Esophagus muscularis mucosa (tissue), 3 donors: Measurements from ENCODE around the gene AIF1L.

ENCODE experiments used
- POLR2A ChIP-seq: fragments of 450-650 bp; IDR thresholded peaks from one replicate; pipeline ENCODE4 v1.6.1; 2017; ENCODE audit warnings: antibody characterized with exemption, moderate library complexity, mild to moderate bottlenecking, low read depth
- POLR2AphosphoS5 ChIP-seq, 2 donors: sonication (generic); formaldehyde crosslinking; IDR thresholded peaks; one replicate each; pipeline ENCODE4 v1.6.1; 2017; ENCODE audit warnings: antibody characterized with exemption in 2 of 2
- TF ChIP-seq, protein P1 (sequence below), 3 experiments: fragments of 200-600 bp in 2 of 3; fragments of 450-650 bp in 1 of 3; sonication (generic) in 2 of 3; IDR thresholded peaks; one replicate each; pipeline ENCODE4 v1.5.1; 2017 to 2019; ENCODE audit warnings: antibody characterized with exemption in 3 of 3, mild to moderate bottlenecking in 2 of 3, moderate library complexity in 1 of 3

DNA sequence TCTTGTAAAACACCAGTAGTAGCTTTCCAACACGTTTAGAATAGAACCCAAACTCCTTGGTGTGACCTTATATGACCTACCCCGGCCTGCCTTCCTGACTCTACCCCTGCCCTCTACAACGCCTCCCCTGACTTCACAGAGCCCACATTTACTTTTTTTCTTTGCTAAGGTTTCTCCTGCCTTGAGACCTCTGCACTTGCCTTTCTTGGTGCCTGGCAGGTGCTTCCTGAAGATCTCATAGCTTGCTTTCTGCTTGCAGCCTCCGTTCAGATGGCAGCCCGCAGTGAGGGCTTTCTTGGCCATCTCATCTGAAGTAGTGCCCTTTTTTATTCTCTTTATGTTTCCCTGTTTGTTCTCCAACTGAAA, 53.3 kb downstream of the AIF1L start:
- TF ChIP-seq, protein P1, sequence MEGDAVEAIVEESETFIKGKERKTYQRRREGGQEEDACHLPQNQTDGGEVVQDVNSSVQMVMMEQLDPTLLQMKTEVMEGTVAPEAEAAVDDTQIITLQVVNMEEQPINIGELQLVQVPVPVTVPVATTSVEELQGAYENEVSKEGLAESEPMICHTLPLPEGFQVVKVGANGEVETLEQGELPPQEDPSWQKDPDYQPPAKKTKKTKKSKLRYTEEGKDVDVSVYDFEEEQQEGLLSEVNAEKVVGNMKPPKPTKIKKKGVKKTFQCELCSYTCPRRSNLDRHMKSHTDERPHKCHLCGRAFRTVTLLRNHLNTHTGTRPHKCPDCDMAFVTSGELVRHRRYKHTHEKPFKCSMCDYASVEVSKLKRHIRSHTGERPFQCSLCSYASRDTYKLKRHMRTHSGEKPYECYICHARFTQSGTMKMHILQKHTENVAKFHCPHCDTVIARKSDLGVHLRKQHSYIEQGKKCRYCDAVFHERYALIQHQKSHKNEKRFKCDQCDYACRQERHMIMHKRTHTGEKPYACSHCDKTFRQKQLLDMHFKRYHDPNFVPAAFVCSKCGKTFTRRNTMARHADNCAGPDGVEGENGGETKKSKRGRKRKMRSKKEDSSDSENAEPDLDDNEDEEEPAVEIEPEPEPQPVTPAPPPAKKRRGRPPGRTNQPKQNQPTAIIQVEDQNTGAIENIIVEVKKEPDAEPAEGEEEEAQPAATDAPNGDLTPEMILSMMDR (IDR thresholded peaks at IDR 0.05): no peak
- no peak for TF ChIP-seq POLR2A
- no peak for TF ChIP-seq POLR2AphosphoS5 (IDR thresholded peaks at IDR 0.05)
